Measurements from ENCODE around the gene HOXD8.

The HOXD8 gene

DNA sequence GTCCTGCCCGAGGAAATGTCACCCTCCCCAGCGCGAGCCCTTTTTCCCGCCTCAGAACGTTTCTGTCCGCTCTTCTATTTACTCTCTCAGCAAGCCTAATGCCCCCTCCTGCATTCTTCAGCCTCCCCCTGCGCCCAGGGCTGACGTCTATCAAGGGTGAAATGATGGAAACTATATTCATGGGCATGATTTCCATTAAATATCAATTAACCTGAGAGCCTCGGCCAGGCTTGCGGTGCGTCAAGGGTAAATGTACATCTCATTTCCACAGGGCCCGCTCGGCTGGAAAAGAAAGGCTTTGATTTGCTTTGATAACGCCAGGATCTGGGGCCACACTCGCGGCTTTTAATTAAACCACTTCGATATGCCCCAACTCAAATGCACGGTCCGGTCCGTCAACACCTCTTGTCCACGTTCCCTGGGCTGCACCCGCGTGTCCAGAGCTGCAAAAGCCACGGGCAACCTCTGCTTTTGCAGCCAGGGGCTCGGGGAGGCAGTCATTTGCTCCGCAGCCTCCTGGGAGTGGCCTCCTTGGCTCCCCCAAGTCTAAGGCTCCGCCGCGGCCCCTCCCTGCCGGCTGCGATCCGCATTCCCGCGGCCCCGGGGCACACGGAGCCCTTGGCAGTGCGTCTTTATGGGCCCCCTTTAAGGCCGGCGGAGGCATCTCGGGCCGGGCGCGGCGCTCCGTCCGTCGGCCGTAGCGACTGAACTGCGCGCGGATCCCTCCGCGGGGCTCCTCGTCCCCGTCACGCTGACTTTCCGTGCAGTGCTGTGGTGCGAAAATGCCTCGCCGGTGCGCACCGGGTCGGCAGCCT lies at the start of gene HOXD8:
TSS of gene HOXD8 (plus strand) at position 724 of the 815 bp plus-strand sequence. CDS start 662 bp downstream, outside the sequence.
- DNase-seq (ENCODE audit: low read depth, low spot score), result no peak

DNA sequence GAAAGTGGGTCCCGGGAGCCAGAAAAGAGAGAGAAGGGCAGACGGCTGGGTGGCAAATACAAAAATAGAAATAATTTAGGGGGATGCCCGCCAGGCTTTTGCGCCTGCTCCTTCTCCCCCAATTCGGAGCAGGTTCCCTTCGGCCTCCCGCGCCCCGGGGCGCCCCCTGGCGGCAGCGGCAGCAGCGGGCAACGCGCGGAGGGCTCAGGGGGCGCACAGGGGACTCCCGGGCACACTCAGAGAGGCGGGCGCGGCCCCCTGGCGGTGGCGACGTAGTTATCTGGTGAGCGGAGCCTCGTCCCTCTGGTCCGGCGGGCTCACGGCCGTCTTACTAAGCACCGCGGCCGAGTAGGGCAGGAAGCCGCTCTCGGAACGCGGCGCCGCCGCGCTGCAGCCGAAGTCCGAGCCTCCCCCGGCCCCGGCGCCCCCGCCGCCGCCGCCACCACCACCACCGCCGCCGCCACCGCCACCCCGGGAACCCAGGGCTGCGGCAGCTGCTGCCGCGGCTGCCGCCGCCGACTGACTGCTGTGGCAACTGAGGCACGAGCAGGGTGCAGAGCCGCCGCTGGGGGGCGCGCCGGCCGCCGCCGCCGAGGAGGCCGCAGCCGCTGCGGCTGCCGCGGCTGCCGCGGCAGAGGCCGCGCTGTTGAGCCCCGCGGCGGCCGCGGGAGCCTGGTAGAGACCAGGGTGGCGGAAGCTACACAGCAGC lies 49.5 kb upstream of the HOXD8 start:
- no peak for DNase-seq (ENCODE audit: low read depth, low spot score)

- DNase-seq (ENCODE audit: low read depth, low spot score), result no peak
These were observed 48.7 kb upstream of the HOXD8 start for GRCh38 chr2:176080540-176081375.

DNA sequence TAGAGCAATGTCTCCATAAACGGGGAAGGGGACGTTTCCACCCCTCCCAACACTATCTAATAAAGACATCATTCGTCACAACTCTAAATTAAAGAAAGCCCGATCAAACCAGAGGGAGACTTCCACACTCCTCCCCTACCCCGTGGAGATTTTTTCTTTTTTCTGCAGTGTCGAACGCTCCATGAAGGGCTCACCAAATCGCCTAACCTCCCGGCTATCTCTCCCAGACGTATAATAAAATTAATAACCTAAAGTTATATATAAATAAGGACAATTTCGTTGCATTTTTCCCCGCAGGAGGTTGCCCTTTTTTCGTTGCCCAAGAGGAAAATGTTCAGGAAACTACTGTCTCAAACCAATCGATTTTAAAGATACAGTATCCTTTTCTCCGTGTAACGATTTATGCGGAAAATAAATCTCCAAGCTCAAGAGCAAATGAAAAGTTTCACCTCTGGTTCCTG lies 48.1 kb upstream of the HOXD8 start:
- DNase-seq (ENCODE audit: low read depth, low spot score), result no peak

- DNase-seq (ENCODE audit: low read depth, low spot score), result no peak
These were observed 47.5 kb upstream of the HOXD8 start for GRCh38 chr2:176081837-176082524.

- DNase-seq (ENCODE audit: low read depth, low spot score), result no peak
These were observed 47.0 kb upstream of the HOXD8 start for GRCh38 chr2:176082525-176082823.

GRCh38 chr2:176082824-176083751 lies 46.4 kb upstream of the HOXD8 start:
- DNase-seq (ENCODE audit: low read depth, low spot score), result no peak

GRCh38 chr2:176083796-176084261 lies 45.7 kb upstream of the HOXD8 start, which contains the start of gene EVX2:
Gene EVX2 (minus strand): TSS chr2:176083962. CDS start chr2:176083776, 186 bp downstream.
- no peak for DNase-seq (ENCODE audit: low read depth, low spot score)

- no peak for DNase-seq (ENCODE audit: low read depth, low spot score)
These were observed 44.8 kb upstream of the HOXD8 start for GRCh38 chr2:176084611-176085119.

- no peak for DNase-seq (ENCODE audit: low read depth, low spot score)
These were observed 44.3 kb upstream of the HOXD8 start for GRCh38 chr2:176085120-176085788.

GRCh38 chr2:176085861-176086771 lies 43.4 kb upstream of the HOXD8 start:
- DNase-seq (ENCODE audit: low read depth, low spot score), result no peak

- DNase-seq (ENCODE audit: low read depth, low spot score), result no peak
These were observed 42.0 kb upstream of the HOXD8 start for GRCh38 chr2:176087330-176088047.

- no peak for DNase-seq (ENCODE audit: low read depth, low spot score)
These were observed 41.2 kb upstream of the HOXD8 start for GRCh38 chr2:176088048-176088936.

- DNase-seq (ENCODE audit: low read depth, low spot score), result no peak
These were observed 40.3 kb upstream of the HOXD8 start for GRCh38 chr2:176088937-176089842.

GRCh38 chr2:176089843-176090395 lies 39.6 kb upstream of the HOXD8 start:
- no peak for DNase-seq (ENCODE audit: low read depth, low spot score)

All from activated CD4-positive, CD25-positive, alpha-beta regulatory T cell treated with anti-CD3 and anti-CD28 coated beads, Interleukin-2, amount 50 U/mL, for 16 hours (primary cell).